Neuron (in vitro differentiated cells): ENCODE data around the gene PRR4.

Source experiments
- H2AFZ ChIP-seq: one replicate; pipeline ENCODE4 v1.6.1; 2013; ENCODE audit warnings: low read depth, mild to moderate bottlenecking, inconsistent platforms, low read length, moderate library complexity
- H3K27me3 ChIP-seq: one replicate; pipeline ENCODE4 v1.6.1; 2013; ENCODE audit warnings: low read length; ENCODE audit not compliant: insufficient read depth
- H3K36me3 ChIP-seq: one replicate; pipeline ENCODE4 v1.6.1; 2013; ENCODE audit warnings: low read length; ENCODE audit not compliant: insufficient read depth
- H3K4me1 ChIP-seq: one replicate; pipeline ENCODE4 v1.6.1; 2013; ENCODE audit warnings: low read length; ENCODE audit not compliant: insufficient read depth
- H3K4me3 ChIP-seq: 2 replicates; pipeline ENCODE4 v1.5.1; 2013; ENCODE audit warnings: mild to moderate bottlenecking, low read length, moderate library complexity
- H3K9me3 ChIP-seq: one replicate; pipeline ENCODE4 v1.6.1; 2013; ENCODE audit warnings: low read length

The PRR4 gene

GRCh38 chr12:10842862-10843261, 6.4 kb downstream of the PRR4 start:
- no peak overlapping the region for H3K4me3 ChIP-seq

GRCh38 chr12:10838461-10838860, 10.8 kb downstream of the PRR4 start:
- H3K27me3 ChIP-seq, result no peaks in the 10 kb centered on the region
- H3K9me3 ChIP-seq, result peaks cover 9% of the 10 kb centered on the region
- H3K4me1 ChIP-seq, result no peaks in the 10 kb centered on the region
- no peak overlapping the region for H2AFZ ChIP-seq
- H3K4me3 ChIP-seq, result no peak overlapping the region
- peaks cover 5% of the 10 kb centered on the region for H3K36me3 ChIP-seq

More at GRCh38 chr12:10842862-10843261, 6.4 kb downstream of the PRR4 start:
- Histone ChIP-seq H2AFZ (no peak overlapping the region), H3K36me3 (peaks cover 12% of the 10 kb centered on the region), H3K9me3 (peaks cover 7% of the 10 kb centered on the region), H3K4me1 (no peaks in the 10 kb centered on the region), H3K27me3 (no peaks in the 10 kb centered on the region)

GRCh38 chr12:10829994-10830393, 19.3 kb downstream of the PRR4 start:
- Histone ChIP-seq H3K4me1 (no peaks in the 10 kb centered on the region), H2AFZ (no peak overlapping the region), H3K9me3 (no peaks in the 10 kb centered on the region), H3K27me3 (no peaks in the 10 kb centered on the region), H3K36me3 (no peaks in the 10 kb centered on the region), H3K4me3 (no peak overlapping the region)

- Histone ChIP-seq H2AFZ (no peak within 1 kb of the TSS), H3K9me3 (no peaks in the 10 kb centered on the region), H3K4me1 (no peaks in the 10 kb centered on the region), H3K4me3 (no peak within 1 kb of the TSS), H3K36me3 (no peaks in the 10 kb centered on the region), H3K27me3 (no peaks in the 10 kb centered on the region)
These were observed 23.0 kb downstream of the PRR4 start, which contains the start of gene TAS2R10 for GRCh38 chr12:10826258-10826657. Gene TAS2R10, minus strand, starts transcription at chr12:10826358. Its CDS starts 89 bp downstream, at chr12:10826269.

- H3K27me3 ChIP-seq, result no peaks in the 10 kb centered on the region
- no peaks in the 10 kb centered on the region for H3K4me1 ChIP-seq
- H3K9me3 ChIP-seq, result no peaks in the 10 kb centered on the region
- no peak overlapping the region for H3K4me3 ChIP-seq
- H3K36me3 ChIP-seq, result no peaks in the 10 kb centered on the region
- H2AFZ ChIP-seq, result no peak overlapping the region
These were observed 24.3 kb downstream of the PRR4 start for GRCh38 chr12:10824957-10825356.

- H3K9me3 ChIP-seq, result no peaks in the 10 kb centered on the region
- no peaks in the 10 kb centered on the region for H3K36me3 ChIP-seq
- no peak overlapping the region for H3K4me3 ChIP-seq
- no peak overlapping the region for H2AFZ ChIP-seq
- peaks cover 10% of the 10 kb centered on the region for H3K4me1 ChIP-seq
- H3K27me3 ChIP-seq, result no peaks in the 10 kb centered on the region
These were observed 37.3 kb downstream of the PRR4 start for GRCh38 chr12:10811883-10812536.

GRCh38 chr12:10810068-10810467, 39.2 kb downstream of the PRR4 start, which contains the start of gene TAS2R9:
Gene TAS2R9, minus strand, starts transcription at chr12:10810168. Its CDS starts 93 bp downstream, at chr12:10810075.
- Histone ChIP-seq H3K9me3 (no peaks in the 10 kb centered on the region), H3K27me3 (no peaks in the 10 kb centered on the region), H2AFZ (no peak within 1 kb of the TSS), H3K36me3 (no peaks in the 10 kb centered on the region), H3K4me3 (no peak within 1 kb of the TSS), H3K4me1 (peaks cover 10% of the 10 kb centered on the region)

GRCh38 chr12:10807186-10807585, 42.1 kb downstream of the PRR4 start, which contains the start of gene TAS2R8:
Gene TAS2R8, minus strand, starts transcription at chr12:10807286. Its CDS starts 306 bp downstream, at chr12:10806980.
- H3K36me3 ChIP-seq, result no peaks in the 10 kb centered on the region
- H3K9me3 ChIP-seq, result no peaks in the 10 kb centered on the region
- no peak within 1 kb of the TSS for H2AFZ ChIP-seq
- no peaks in the 10 kb centered on the region for H3K27me3 ChIP-seq
- H3K4me1 ChIP-seq, result peaks cover 10% of the 10 kb centered on the region
- no peak within 1 kb of the TSS for H3K4me3 ChIP-seq

- Histone ChIP-seq H3K4me1 (no peaks in the 10 kb centered on the region), H2AFZ (no peak within 1 kb of the TSS), H3K36me3 (no peaks in the 10 kb centered on the region), H3K4me3 (no peak within 1 kb of the TSS), H3K9me3 (no peaks in the 10 kb centered on the region), H3K27me3 (no peaks in the 10 kb centered on the region)
These were observed 46.7 kb downstream of the PRR4 start, which contains the start of gene TAS2R7 for GRCh38 chr12:10802587-10802986. Gene TAS2R7, minus strand, starts transcription at chr12:10802627. Its CDS starts 57 bp downstream, at chr12:10802570.

- Histone ChIP-seq H2AFZ (no peak overlapping the region), H3K4me3 (no peak overlapping the region), H3K4me1 (no peaks in the 10 kb centered on the region), H3K9me3 (no peaks in the 10 kb centered on the region), H3K36me3 (no peaks in the 10 kb centered on the region), H3K27me3 (no peaks in the 10 kb centered on the region)
These were observed 47.5 kb downstream of the PRR4 start for GRCh38 chr12:10801741-10802140.
